Prostate gland (tissue), 2 donors: ENCODE results near the gene PCK1.

Source experiments
- POLR2A ChIP-seq: fragments of 450-650 bp; IDR thresholded peaks from one replicate; pipeline ENCODE4 v1.6.1; 2016; ENCODE audit warnings: antibody characterized with exemption, mild to moderate bottlenecking
- POLR2AphosphoS5 ChIP-seq: sonication (generic); formaldehyde crosslinking; IDR thresholded peaks from one replicate; pipeline ENCODE4 v1.6.1; 2017; ENCODE audit warnings: antibody characterized with exemption
- TF ChIP-seq, protein P1 (sequence below), 4 experiments: fragments of 200-600 bp in 2 of 4; fragments of 450-650 bp in 2 of 4; sonication (generic) in 2 of 4; IDR thresholded peaks; 1 replicate in 3 of 4; 2 replicates in 1 of 4; pipeline ENCODE4 v1.5.1; 2016 to 2019; ENCODE audit warnings: antibody characterized with exemption in 4 of 4, mild to moderate bottlenecking in 2 of 4, moderate library complexity in 2 of 4

GRCh38 chr20:57610261-57610952, 49.5 kb downstream of the PCK1 start:
- TF ChIP-seq, protein P1, sequence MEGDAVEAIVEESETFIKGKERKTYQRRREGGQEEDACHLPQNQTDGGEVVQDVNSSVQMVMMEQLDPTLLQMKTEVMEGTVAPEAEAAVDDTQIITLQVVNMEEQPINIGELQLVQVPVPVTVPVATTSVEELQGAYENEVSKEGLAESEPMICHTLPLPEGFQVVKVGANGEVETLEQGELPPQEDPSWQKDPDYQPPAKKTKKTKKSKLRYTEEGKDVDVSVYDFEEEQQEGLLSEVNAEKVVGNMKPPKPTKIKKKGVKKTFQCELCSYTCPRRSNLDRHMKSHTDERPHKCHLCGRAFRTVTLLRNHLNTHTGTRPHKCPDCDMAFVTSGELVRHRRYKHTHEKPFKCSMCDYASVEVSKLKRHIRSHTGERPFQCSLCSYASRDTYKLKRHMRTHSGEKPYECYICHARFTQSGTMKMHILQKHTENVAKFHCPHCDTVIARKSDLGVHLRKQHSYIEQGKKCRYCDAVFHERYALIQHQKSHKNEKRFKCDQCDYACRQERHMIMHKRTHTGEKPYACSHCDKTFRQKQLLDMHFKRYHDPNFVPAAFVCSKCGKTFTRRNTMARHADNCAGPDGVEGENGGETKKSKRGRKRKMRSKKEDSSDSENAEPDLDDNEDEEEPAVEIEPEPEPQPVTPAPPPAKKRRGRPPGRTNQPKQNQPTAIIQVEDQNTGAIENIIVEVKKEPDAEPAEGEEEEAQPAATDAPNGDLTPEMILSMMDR (IDR thresholded peaks at IDR 0.05) = no peak
- TF ChIP-seq POLR2AphosphoS5 (no peak), POLR2A (no peak)
